GM18861 (cell line): ENCODE data around the gene COMMD1.

Experiments used
- ATAC-seq: cut with Tn5 transposase; IDR thresholded peaks from one replicate; pipeline ENCODE4 v1.9.1; 2021; ENCODE audit not compliant: unreplicated experiment

The COMMD1 gene

GRCh38 chr2:62163834-62164233 lies 258.4 kb downstream of the COMMD1 start:
- ATAC-seq = no peak

- no peak for ATAC-seq
These were observed 270.3 kb downstream of the COMMD1 start for GRCh38 chr2:62175728-62176127.

- ATAC-seq = no peak
These were observed 271.3 kb downstream of the COMMD1 start for GRCh38 chr2:62176801-62177200.

- no peak for ATAC-seq
These were observed 272.0 kb downstream of the COMMD1 start for GRCh38 chr2:62177392-62178049.

GRCh38 chr2:62178741-62179271 lies 273.3 kb downstream of the COMMD1 start:
- ATAC-seq = no peak

GRCh38 chr2:62180975-62181374 lies 275.5 kb downstream of the COMMD1 start:
- ATAC-seq = no peak

GRCh38 chr2:62181843-62182242 lies 276.4 kb downstream of the COMMD1 start:
- ATAC-seq = no peak

- no peak for ATAC-seq
These were observed 279.2 kb downstream of the COMMD1 start for GRCh38 chr2:62184512-62185230.
